K562 (cell line): ENCODE data around the gene PLK4. TPM values are rescaled to one million over a fixed set of nuclear protein-coding genes. Genes with fewer than 3 reads are reported as not detected.

Source experiments
- polyA plus RNA-seq, 8 experiments: library from polyadenylated mRNA; depleted of rRNA in 4 of 8; stranded (reverse) in 5 of 8; unstranded in 3 of 8; fragments of >200 nt; fragmentation: Nextera tagmentation in 2 of 8; fragmentation: Illumina TruSeq in 1 of 8; extraction: Ambion mirVana in 2 of 8; extraction: Trizol in 1 of 8; gene quantifications; 2 replicates each; pipeline versions ENCODE4 v1.2.1 to v1.2.3, GENCODE V29; 2011 to 2014; ENCODE audit warnings: inconsistent platforms in 1 of 8, missing spikeins in 1 of 8
- small RNA-seq: library from RNA; depleted of rRNA; stranded (forward); fragments of <200 nt; gene quantifications from one replicate; pipeline ENCODE3, GENCODE V24; 2014
- total RNA-seq, 7 experiments: library from RNA; depleted of rRNA in 6 of 7; stranded (reverse); fragments of >200 nt in 6 of 7; fragmentation: Illumina TruSeq in 2 of 7; extraction: Trizol in 2 of 7; gene quantifications; 2 replicates each; pipeline versions ENCODE4 v1.2.1 to v1.2.3, GENCODE V29; 2011 to 2021; ENCODE audit warnings: low replicate concordance in 1 of 7

The PLK4 gene
- total and polyA plus RNA-seq, 9 of the 15 experiments (the other 6 are each of a cell fraction or from before 2014, with no cell fraction given), result 16.2 to 95.3 (median 54.3) TPM

Small RNA genes within 50 kb of the gene (small RNA-seq; reads per million reads assigned to genes)
- not detected for gene RNU6-583P

Other genes with a start within 250 kb of the PLK4 start
- gene INTU, start 247.9 kb upstream of the PLK4 start, total RNA-seq (2014; rRNA removed), result 1.8 and 2.2 TPM in 2 replicates
- 5.9 and 7.1 TPM in 2 replicates for gene INTU, start 247.9 kb upstream of the PLK4 start, total RNA-seq (2014; rRNA removed; fragmentation: Illumina TruSeq; extraction: Trizol)
- gene INTU, start 247.9 kb upstream of the PLK4 start, total RNA-seq (2015; rRNA removed; fragmentation: Illumina TruSeq; extraction: Trizol), result 3.1 and 3.8 TPM in 2 replicates
- gene INTU, start 247.9 kb upstream of the PLK4 start, total RNA-seq (2021), result 3.9 and 4.2 TPM in 2 replicates
- gene INTU, start 247.9 kb upstream of the PLK4 start, polyA plus RNA-seq (2011; rRNA removed), result 3.2 and 8.9 TPM in 2 replicates
- gene INTU, start 247.9 kb upstream of the PLK4 start, polyA plus RNA-seq (2014; fragmentation: Illumina TruSeq; extraction: Trizol), result 2.6 and 3.0 TPM in 2 replicates
- gene INTU, start 247.9 kb upstream of the PLK4 start, polyA plus RNA-seq (2014; fragmentation: Nextera tagmentation; extraction: Ambion mirVana), result 1 to 10 TPM; 1.5 to 4.1 TPM
- gene INTU, start 247.9 kb upstream of the PLK4 start, polyA plus RNA-seq (2014; rRNA removed), result 2.7 and 4.0 TPM in 2 replicates
- gene SLC25A31, start 150.5 kb upstream of the PLK4 start, total RNA-seq (2014; rRNA removed), result not detected in 2 replicates
- not detected in 2 replicates for gene SLC25A31, start 150.5 kb upstream of the PLK4 start, total RNA-seq (2014; rRNA removed; fragmentation: Illumina TruSeq; extraction: Trizol)
- not detected in 2 replicates for gene SLC25A31, start 150.5 kb upstream of the PLK4 start, total RNA-seq (2015; rRNA removed; fragmentation: Illumina TruSeq; extraction: Trizol)
- gene SLC25A31, start 150.5 kb upstream of the PLK4 start, total RNA-seq (2021), result not detected in 2 replicates
- gene SLC25A31, start 150.5 kb upstream of the PLK4 start, polyA plus RNA-seq (2011; rRNA removed), result not detected in 2 replicates
- not detected in 2 replicates for gene SLC25A31, start 150.5 kb upstream of the PLK4 start, polyA plus RNA-seq (2014; fragmentation: Illumina TruSeq; extraction: Trizol)
- not detected for gene SLC25A31, start 150.5 kb upstream of the PLK4 start, polyA plus RNA-seq (2014; fragmentation: Nextera tagmentation; extraction: Ambion mirVana)
- 0.07 TPM in 1 of 2 replicates, not detected in the other for gene SLC25A31, start 150.5 kb upstream of the PLK4 start, polyA plus RNA-seq (2014; rRNA removed)
- gene HSPA4L, start 98.6 kb upstream of the PLK4 start, total RNA-seq (2014; rRNA removed), result 13.0 and 14.3 TPM in 2 replicates
- 35.8 and 37.0 TPM in 2 replicates for gene HSPA4L, start 98.6 kb upstream of the PLK4 start, total RNA-seq (2014; rRNA removed; fragmentation: Illumina TruSeq; extraction: Trizol)
- gene HSPA4L, start 98.6 kb upstream of the PLK4 start, total RNA-seq (2015; rRNA removed; fragmentation: Illumina TruSeq; extraction: Trizol), result 26.8 and 28.6 TPM in 2 replicates
- 28.9 and 33.9 TPM in 2 replicates for gene HSPA4L, start 98.6 kb upstream of the PLK4 start, total RNA-seq (2021)
- 10.9 and 15.4 TPM in 2 replicates for gene HSPA4L, start 98.6 kb upstream of the PLK4 start, polyA plus RNA-seq (2011; rRNA removed)
- gene HSPA4L, start 98.6 kb upstream of the PLK4 start, polyA plus RNA-seq (2014; fragmentation: Illumina TruSeq; extraction: Trizol), result 23.4 and 31.8 TPM in 2 replicates
- gene HSPA4L, start 98.6 kb upstream of the PLK4 start, polyA plus RNA-seq (2014; fragmentation: Nextera tagmentation; extraction: Ambion mirVana), result 10 to 100 TPM; 15.6 to 21.7 TPM
- 12.3 and 14.6 TPM in 2 replicates for gene HSPA4L, start 98.6 kb upstream of the PLK4 start, polyA plus RNA-seq (2014; rRNA removed)
- 7.0 and 14.2 TPM in 2 replicates for gene MFSD8, start 84.3 kb downstream of the PLK4 start, total RNA-seq (2014; rRNA removed)
- gene MFSD8, start 84.3 kb downstream of the PLK4 start, total RNA-seq (2014; rRNA removed; fragmentation: Illumina TruSeq; extraction: Trizol), result 20.9 and 24.0 TPM in 2 replicates
- gene MFSD8, start 84.3 kb downstream of the PLK4 start, total RNA-seq (2015; rRNA removed; fragmentation: Illumina TruSeq; extraction: Trizol), result 16.5 and 18.7 TPM in 2 replicates
- gene MFSD8, start 84.3 kb downstream of the PLK4 start, total RNA-seq (2021), result 16.2 and 17.8 TPM in 2 replicates
- gene MFSD8, start 84.3 kb downstream of the PLK4 start, polyA plus RNA-seq (2011; rRNA removed), result 24.8 and 27.2 TPM in 2 replicates
- gene MFSD8, start 84.3 kb downstream of the PLK4 start, polyA plus RNA-seq (2014; fragmentation: Illumina TruSeq; extraction: Trizol), result 11.5 and 11.9 TPM in 2 replicates
- 10 to 100 TPM; 25.2 to 25.4 TPM for gene MFSD8, start 84.3 kb downstream of the PLK4 start, polyA plus RNA-seq (2014; fragmentation: Nextera tagmentation; extraction: Ambion mirVana)
- gene MFSD8, start 84.3 kb downstream of the PLK4 start, polyA plus RNA-seq (2014; rRNA removed), result 13.4 and 16.6 TPM in 2 replicates
- 7.8 and 11.0 TPM in 2 replicates for gene ABHD18, start 84.5 kb downstream of the PLK4 start, total RNA-seq (2014; rRNA removed)
- 20.3 and 23.6 TPM in 2 replicates for gene ABHD18, start 84.5 kb downstream of the PLK4 start, total RNA-seq (2014; rRNA removed; fragmentation: Illumina TruSeq; extraction: Trizol)
- 21.8 and 25.0 TPM in 2 replicates for gene ABHD18, start 84.5 kb downstream of the PLK4 start, total RNA-seq (2015; rRNA removed; fragmentation: Illumina TruSeq; extraction: Trizol)
- 17.7 and 19.1 TPM in 2 replicates for gene ABHD18, start 84.5 kb downstream of the PLK4 start, total RNA-seq (2021)
- 12.6 and 16.0 TPM in 2 replicates for gene ABHD18, start 84.5 kb downstream of the PLK4 start, polyA plus RNA-seq (2011; rRNA removed)
- 17.7 and 22.6 TPM in 2 replicates for gene ABHD18, start 84.5 kb downstream of the PLK4 start, polyA plus RNA-seq (2014; fragmentation: Illumina TruSeq; extraction: Trizol)
- gene ABHD18, start 84.5 kb downstream of the PLK4 start, polyA plus RNA-seq (2014; fragmentation: Nextera tagmentation; extraction: Ambion mirVana), result 1 to 10 TPM; 6.1 to 6.9 TPM
- gene ABHD18, start 84.5 kb downstream of the PLK4 start, polyA plus RNA-seq (2014; rRNA removed), result 10.9 and 14.4 TPM in 2 replicates
- 35.9 and 41.6 TPM in 2 replicates for gene LARP1B, start 180.4 kb downstream of the PLK4 start, total RNA-seq (2014; rRNA removed)
- 59.7 and 71.6 TPM in 2 replicates for gene LARP1B, start 180.4 kb downstream of the PLK4 start, total RNA-seq (2014; rRNA removed; fragmentation: Illumina TruSeq; extraction: Trizol)
- gene LARP1B, start 180.4 kb downstream of the PLK4 start, total RNA-seq (2015; rRNA removed; fragmentation: Illumina TruSeq; extraction: Trizol), result 54.9 and 57.3 TPM in 2 replicates
- 32.9 and 37.9 TPM in 2 replicates for gene LARP1B, start 180.4 kb downstream of the PLK4 start, total RNA-seq (2021)
- 31.0 and 36.2 TPM in 2 replicates for gene LARP1B, start 180.4 kb downstream of the PLK4 start, polyA plus RNA-seq (2011; rRNA removed)
- 44.1 and 46.6 TPM in 2 replicates for gene LARP1B, start 180.4 kb downstream of the PLK4 start, polyA plus RNA-seq (2014; fragmentation: Illumina TruSeq; extraction: Trizol)
- gene LARP1B, start 180.4 kb downstream of the PLK4 start, polyA plus RNA-seq (2014; fragmentation: Nextera tagmentation; extraction: Ambion mirVana), result 10 to 100 TPM; 19.2 to 25.4 TPM
- gene LARP1B, start 180.4 kb downstream of the PLK4 start, polyA plus RNA-seq (2014; rRNA removed), result 33.2 and 35.4 TPM in 2 replicates